GM19099 (cell line): ENCODE results near the gene AGPAT3.

ENCODE experiments used
- POLR2A ChIP-seq: IDR thresholded peaks from 3 replicates; pipeline ENCODE4 v1.6.1; 2011; ENCODE audit warnings: low read depth; ENCODE audit not compliant: insufficient read length; ENCODE audit errors: extremely low read depth

Gene AGPAT3

GRCh38 chr21:43864962-43865539, at the start of gene AGPAT3:
Gene AGPAT3 (plus strand): TSS chr21:43865223. CDS start chr21:43959682, 94,459 bp downstream.
- TF ChIP-seq POLR2A, result peak; percentile 53

DNA sequence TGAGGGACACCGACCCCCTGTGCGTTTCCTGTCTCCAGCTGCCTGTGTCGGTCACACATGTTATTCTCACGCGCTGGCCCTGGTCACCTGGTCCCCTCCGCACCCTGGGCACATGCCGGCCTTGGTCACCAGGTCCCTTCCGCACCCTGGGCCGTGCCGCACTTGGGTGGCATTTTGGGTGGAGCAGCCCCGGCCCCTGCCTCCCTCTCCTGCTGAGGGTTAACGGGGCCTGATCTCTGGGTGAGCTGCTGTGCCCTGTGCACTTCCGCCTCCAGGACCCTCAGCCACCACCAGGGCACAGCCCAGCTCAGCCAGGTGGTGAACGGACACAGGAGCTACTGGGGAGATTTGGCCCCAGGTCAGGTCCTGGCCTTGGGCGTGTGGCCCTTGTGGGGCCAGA, 49.0 kb upstream of the AGPAT3 start:
- no peak for TF ChIP-seq POLR2A

DNA sequence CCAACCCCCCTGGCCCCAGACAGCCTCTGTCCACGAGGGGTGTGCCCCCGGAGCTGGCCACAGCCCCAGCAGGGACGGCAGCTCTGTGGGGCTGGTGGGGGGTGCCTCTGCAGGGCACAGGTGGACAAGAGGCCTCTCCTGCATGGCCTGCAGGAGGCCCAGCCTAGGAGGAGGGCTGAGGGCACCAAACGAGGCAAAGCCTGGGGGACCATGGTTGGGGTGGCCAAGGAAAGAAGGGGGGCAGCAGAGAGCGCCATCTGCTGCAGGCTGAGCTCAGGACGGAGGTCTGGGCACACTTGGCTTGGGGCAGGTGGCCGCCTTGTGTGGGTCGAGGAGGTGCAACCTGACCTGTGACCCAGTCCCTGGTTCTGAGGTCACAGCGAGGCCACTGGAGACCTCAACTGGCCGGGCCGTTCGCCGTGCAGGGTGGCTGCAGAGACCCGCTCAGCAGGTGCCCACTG, 48.4 kb upstream of the AGPAT3 start:
- no peak for TF ChIP-seq POLR2A

DNA sequence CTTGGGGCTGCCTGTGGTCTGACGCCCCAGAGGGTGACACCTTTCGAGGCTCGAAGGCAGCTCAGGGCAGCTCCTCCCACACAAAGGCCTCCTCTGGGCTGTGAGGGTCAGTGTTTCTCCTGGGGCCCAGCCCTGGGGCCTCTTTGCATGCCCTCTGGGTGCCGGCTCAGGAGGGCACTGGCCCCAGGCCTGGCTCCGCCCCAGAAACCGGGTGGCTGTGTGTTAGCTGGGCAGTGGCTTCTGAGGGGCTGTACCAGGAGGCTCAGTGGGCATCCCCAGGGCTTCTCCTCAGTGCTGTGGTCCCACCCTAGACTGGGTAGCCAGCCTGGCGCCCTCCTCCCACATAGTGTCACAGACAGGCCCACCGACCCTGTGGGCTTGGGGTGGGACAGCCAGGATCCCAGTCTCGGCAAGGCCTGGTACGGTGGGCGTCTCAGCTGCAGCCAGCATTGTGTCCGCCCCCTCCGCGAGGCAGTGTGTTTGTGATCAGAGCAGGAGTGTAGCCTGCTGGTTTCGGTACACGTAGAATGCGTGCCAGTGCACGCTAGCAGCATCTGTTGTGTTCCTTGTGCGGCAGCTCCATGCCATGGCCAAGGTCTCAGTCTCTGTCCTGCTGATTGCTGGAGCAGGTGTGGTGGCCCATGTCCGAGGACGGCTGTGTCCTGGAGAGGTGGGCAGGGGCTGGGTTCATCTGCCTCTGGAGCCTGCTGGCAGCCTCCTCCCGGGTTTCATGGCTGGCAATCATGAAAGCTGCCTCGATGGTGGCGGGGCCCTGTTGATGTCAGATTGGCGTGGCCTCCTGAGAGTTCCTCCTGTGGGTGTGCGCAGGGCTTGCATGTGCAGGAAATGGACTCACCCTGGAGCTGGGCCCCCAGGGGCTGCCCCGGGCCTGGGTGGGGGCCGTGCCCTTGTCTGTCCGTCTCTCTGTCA, 47.6 kb upstream of the AGPAT3 start:
- TF ChIP-seq POLR2A, result no peak

- no peak for TF ChIP-seq POLR2A
Observed at GRCh38 chr21:43818685-43819084, 46.3 kb upstream of the AGPAT3 start.

- TF ChIP-seq POLR2A, result no peak
Observed at GRCh38 chr21:43819511-43820405, 45.3 kb upstream of the AGPAT3 start.

DNA sequence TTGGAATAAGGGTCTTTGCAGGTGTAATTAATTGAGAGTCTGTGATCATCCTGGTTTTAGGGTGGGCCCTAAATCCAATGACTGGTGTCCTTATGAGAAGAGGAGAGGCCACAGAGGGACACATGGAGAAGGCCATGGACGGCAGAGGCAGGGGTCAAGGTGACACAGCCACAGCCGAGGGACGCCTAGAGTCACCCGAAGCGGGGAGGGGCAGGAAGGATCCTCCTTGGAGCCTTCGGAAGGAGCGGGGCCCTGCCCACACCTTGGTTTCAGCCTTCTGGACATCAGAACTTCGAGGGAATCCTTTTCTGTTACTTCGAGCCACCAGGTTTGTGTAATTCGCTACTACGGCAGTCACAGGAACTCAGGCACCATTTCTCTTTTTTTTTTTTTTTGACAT, 44.6 kb upstream of the AGPAT3 start:
- TF ChIP-seq POLR2A, result no peak

DNA sequence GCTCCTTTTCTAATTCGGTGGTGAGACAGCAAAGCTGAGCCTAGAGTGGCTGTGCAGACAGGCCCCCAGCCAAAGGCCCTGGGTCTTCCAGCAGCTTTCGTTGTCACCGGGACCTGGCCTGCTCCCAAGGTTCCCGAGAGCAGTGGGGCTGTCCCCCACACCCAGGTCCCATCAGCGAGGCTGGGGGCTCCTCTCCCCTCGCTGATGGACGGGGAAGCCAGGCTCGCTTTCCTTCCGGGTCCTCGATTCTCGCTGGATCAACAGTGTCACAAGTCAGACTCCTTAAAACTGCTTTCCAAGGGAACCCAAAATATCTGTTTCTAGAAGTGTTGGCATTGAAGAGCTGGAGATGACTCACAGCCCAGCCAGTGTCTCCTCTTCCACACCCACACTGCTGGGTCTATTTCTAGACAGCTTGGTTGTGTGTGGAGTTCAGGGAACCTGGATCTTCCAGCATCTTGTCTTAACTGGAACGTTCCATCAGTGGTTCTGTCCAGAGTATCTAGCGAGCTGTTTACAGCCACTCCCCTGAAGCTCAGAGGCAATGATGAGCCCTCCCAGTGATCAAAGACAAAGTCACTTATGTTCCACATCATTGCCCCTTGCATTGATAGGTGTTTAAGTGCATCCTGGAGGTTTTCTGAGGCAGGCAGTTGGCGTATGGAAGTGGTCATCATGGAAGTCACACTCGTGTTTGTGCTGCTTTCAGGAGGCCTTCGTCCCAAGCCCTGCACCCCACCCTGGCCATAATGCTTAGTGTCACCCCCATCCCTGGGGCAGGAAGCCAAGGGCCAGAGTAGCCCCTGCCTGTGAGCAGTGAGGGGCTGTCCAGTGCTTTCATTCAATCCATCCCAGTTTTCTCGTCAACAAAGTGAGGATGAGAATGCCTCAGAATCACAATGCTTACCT, 40.4 kb upstream of the AGPAT3 start:
- TF ChIP-seq POLR2A, result no peak

GRCh38 chr21:43825242-43825935, 39.6 kb upstream of the AGPAT3 start:
- TF ChIP-seq POLR2A, result no peak

DNA sequence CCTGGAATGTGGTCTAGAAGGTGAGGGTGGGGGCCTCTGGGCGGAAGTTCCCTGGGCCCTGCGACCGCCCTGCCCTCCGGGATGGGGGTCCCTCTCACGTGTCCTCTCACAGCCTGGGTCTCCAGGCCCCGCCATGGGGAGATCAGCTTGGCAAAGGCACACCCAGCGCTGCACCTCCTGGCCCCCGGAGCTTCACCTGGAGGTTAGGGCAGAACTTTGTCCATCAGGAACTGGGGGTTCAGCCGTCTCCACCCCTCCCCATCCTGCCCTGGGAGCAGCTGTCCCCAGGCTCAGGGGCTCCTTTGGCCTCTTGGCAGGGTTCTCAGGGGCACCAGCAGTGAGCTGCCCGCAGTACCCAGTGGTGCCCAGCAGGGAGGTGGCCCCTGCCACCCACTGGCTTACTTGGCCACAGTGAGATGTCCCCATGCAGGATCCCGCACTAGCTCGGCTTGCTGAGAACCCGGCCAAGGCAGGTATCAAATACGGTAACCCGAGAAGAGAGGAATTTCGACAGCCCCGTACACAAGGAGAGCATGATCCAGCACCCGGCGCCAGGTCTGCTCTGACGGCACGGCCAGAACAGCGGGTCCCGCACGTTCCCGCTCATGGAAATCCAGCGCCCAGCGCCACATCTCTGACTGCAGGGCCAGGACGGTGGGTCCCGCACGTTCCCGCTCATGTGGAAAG, 38.9 kb upstream of the AGPAT3 start:
- no peak for TF ChIP-seq POLR2A

GRCh38 chr21:43826623-43826974, 38.4 kb upstream of the AGPAT3 start:
- no peak for TF ChIP-seq POLR2A

GRCh38 chr21:43827015-43827611, 37.9 kb upstream of the AGPAT3 start:
- TF ChIP-seq POLR2A, result no peak

DNA sequence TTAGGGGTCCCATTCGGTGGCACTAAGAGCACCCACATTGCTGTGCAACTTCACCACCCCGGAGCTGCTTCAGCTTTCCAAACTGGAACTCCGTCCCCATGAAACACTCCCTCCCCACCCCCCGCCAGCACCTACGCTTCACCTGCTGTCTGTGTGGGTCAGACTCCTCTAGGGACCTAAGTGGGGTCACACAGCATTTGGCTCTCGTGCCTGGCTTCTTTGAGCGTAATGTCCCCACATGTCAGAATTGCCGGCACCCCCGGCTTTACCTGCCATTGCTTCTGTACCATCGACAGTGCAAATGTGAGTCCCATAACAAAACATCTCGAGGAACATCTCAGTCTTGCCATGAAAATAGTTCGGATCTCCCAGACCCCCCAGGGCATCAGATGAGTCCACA, 35.9 kb upstream of the AGPAT3 start:
- no peak for TF ChIP-seq POLR2A
